Mononuclear cell (primary cell): ENCODE measurements around the gene TYW3. TPM values are rescaled to one million over a fixed set of nuclear protein-coding genes. Genes with fewer than 3 reads are reported as not detected.
"Not testable (repeated sequence)": the region's sequence is repeated elsewhere in the genome, so short reads cannot be mapped to it uniquely, and the experiment has no call there.

Experiments used
- H3K27me3 ChIP-seq: 2 replicates; pipeline ENCODE4 v1.6.0; 2011; ENCODE audit warnings: low read length, control low read depth; ENCODE audit not compliant: insufficient read depth
- H3K4me1 ChIP-seq: 2 replicates; pipeline ENCODE4 v1.5.1; 2011; ENCODE audit warnings: mild to moderate bottlenecking, low read length, control low read depth; ENCODE audit not compliant: insufficient read depth
- H3K4me3 ChIP-seq: 2 replicates; pipeline ENCODE4 v1.5.1; 2011; ENCODE audit warnings: mild to moderate bottlenecking, low read length, moderate library complexity
- H3K9me3 ChIP-seq: 2 replicates; pipeline ENCODE4 v1.5.1; 2011; ENCODE audit warnings: low read depth, mild to moderate bottlenecking, control low read depth, low read length
- total RNA-seq: library from RNA; depleted of rRNA; stranded (reverse); fragments of >200 nt; gene quantifications from one replicate; pipeline ENCODE4 v1.2.3, GENCODE V29; 2012

TYW3 gene
- total RNA-seq, 1 donor = 8.9 TPM

- Histone ChIP-seq H3K9me3 (no peaks in the 10 kb centered on the region), H3K27me3 (no peaks in the 10 kb centered on the region), H3K4me1 (no peaks in the 10 kb centered on the region), H3K4me3 (no peak overlapping the region)
These were observed 20.2 kb downstream of the TYW3 start for GRCh38 chr1:74753104-74753503.

DNA sequence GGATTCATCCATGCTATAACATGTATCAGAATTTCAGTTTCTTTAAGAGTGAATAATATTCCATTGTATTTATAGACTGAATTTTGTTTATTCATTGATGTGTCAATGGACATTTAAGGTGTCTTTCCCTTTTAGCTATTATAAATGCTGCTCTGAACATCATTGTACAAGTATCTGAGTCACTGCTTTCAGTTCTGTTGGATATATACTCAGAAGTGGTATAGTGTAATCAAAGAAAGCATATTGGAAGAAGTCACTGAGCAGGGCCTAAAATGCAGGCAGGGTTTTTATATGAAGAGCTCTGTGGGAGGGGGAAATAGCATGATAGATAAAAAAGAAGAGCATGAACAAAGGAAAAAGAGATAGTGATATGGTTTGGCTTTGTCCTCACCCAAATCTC lies 22.5 kb downstream of the TYW3 start:
- H3K4me1 ChIP-seq = no peaks in the 10 kb centered on the region
- H3K9me3 ChIP-seq = no peaks in the 10 kb centered on the region
- no peaks in the 10 kb centered on the region for H3K27me3 ChIP-seq
- no peak overlapping the region for H3K4me3 ChIP-seq

GRCh38 chr1:74756650-74757049 lies 23.7 kb downstream of the TYW3 start:
- not testable (repeated sequence) for H3K27me3 ChIP-seq, H3K9me3 ChIP-seq, H3K4me3 ChIP-seq, H3K4me1 ChIP-seq

GRCh38 chr1:74763807-74764206 lies 30.9 kb downstream of the TYW3 start:
- no peaks in the 10 kb centered on the region for H3K27me3 ChIP-seq
- H3K4me3 ChIP-seq = no peak overlapping the region
- no peaks in the 10 kb centered on the region for H3K4me1 ChIP-seq
- H3K9me3 ChIP-seq = no peaks in the 10 kb centered on the region

DNA sequence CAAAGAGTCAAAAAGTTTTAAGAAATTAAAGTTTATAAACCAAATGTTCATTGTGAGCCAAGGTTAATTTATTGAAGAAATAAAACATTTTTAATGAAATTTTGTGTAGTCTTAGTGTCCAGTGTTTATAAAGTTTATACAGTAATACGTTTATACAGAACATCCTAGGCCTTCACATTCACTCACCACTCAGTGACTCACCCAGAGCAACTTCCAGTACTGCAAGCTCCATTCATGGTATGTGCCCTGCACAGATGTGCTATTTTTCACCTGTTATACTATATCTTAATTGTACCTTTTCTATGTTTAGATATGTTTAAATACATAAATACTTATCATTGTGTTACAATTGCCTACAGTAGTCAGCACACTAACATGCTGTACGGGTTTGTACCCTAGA lies 33.6 kb downstream of the TYW3 start:
- no peaks in the 10 kb centered on the region for H3K27me3 ChIP-seq
- H3K4me3 ChIP-seq = no peak overlapping the region
- no peaks in the 10 kb centered on the region for H3K9me3 ChIP-seq
- H3K4me1 ChIP-seq = no peaks in the 10 kb centered on the region

DNA sequence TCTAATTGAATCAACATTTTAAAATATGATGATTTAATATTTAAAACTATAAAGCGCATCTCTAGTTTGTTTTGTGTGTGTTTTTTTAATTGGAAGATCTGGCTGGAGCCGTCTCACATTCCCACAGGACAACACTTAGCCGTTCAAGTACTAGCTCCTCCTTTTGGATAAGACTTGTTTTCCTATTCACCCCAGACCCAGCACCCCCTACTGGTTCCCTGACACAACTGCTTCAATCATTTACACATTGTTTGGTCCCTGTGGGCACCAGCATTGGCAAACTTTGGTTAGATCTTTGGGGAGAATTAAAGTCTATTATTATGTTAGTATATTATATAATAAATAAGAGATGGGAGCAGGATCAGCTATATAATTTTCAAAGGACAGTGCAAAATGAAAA lies 34.5 kb downstream of the TYW3 start:
- Histone ChIP-seq H3K9me3 (no peaks in the 10 kb centered on the region), H3K4me3 (no peak overlapping the region), H3K27me3 (no peaks in the 10 kb centered on the region), H3K4me1 (no peaks in the 10 kb centered on the region)

DNA sequence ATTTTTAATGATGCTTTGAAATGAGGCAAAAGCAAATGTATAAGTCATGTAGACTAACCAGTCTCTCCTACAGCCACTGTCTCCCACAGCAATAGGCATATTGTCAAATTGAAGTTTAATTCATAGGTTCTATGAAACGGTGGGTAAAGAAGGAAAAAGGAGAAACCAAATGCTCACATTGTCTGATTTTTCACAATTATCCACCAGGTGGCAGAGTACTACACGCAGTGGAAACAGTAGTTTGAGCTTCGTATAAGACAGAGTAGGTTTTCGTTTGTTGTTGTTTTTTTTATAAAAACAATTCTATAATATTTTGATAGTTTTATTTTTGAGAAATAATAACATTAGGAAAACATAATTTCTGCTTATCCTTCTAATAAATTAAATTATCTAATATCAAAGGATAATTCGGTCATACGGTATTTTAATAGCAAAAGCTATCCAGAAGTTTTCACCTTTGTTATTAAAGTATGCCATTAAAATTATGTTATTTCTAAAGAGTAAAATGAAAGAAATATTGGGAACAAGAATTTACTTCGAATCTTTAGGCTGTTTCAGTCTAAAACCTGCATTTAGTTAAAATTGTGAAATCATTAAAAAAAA lies 39.1 kb downstream of the TYW3 start:
- no peaks in the 10 kb centered on the region for H3K4me1 ChIP-seq
- H3K9me3 ChIP-seq = no peaks in the 10 kb centered on the region
- H3K4me3 ChIP-seq = no peak overlapping the region
- H3K27me3 ChIP-seq = peaks cover 18% of the 10 kb centered on the region

DNA sequence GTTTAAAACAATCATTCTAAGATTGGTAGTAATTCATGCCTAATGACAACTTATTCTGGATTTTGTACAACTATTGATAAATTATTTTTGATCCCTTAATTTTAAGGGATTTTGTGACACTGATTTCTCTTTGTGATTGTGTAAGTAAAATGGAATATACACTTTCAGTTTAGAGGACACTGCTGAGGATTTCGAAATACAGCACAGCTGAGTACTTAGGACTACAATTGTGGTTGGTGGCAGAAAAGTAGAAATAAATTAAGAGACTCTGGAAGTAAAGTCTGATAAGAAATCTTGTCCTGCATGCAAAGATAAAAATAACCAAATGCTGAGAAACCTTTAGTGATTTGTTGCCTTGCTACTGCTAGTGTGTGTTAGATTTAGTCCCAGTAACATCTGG lies 40.0 kb downstream of the TYW3 start:
- H3K9me3 ChIP-seq = no peaks in the 10 kb centered on the region
- peaks cover 18% of the 10 kb centered on the region for H3K27me3 ChIP-seq
- no peaks in the 10 kb centered on the region for H3K4me1 ChIP-seq
- no peak overlapping the region for H3K4me3 ChIP-seq

DNA sequence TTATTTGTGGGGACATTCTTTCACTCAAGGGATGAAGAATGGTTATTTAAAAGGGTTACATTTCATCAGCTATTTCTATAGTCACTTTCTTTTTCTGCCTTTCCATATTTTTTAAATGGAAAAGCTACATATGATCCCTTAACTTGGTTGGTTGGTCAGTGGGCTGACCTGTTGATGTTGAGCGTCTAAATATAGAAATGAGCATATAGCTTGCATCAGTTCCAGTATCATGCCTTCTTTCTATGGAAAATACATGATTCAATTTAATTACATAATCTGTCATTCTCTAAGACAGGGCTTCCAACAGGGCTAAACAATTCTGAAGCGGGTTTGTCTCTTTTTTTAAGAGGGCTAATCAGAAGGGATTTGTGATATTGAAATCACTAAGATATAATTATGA lies 40.6 kb downstream of the TYW3 start:
- Histone ChIP-seq H3K9me3 (no peaks in the 10 kb centered on the region), H3K4me1 (no peaks in the 10 kb centered on the region), H3K27me3 (peaks cover 18% of the 10 kb centered on the region), H3K4me3 (no peak overlapping the region)

DNA sequence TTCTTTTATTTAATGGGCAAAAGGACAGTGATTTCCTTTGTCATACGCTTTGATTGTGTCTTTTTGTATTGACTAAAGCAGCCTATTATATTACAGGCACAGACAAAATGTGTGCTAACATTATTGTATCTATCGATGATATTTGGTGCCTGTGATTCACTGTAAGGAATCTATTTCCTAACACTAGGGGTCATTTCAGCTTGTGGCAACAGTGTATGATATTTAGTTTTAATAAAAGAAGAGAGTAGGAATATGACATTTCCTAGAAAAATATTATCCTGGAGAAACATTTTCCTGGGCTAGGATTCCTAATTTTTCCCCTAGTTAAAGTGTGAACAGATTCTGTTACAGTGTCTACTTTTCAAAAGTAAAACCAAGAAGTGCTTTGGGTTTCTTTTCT lies 42.8 kb downstream of the TYW3 start:
- H3K27me3 ChIP-seq = peaks cover 18% of the 10 kb centered on the region
- no peak overlapping the region for H3K4me3 ChIP-seq
- H3K9me3 ChIP-seq = no peaks in the 10 kb centered on the region
- no peaks in the 10 kb centered on the region for H3K4me1 ChIP-seq

DNA sequence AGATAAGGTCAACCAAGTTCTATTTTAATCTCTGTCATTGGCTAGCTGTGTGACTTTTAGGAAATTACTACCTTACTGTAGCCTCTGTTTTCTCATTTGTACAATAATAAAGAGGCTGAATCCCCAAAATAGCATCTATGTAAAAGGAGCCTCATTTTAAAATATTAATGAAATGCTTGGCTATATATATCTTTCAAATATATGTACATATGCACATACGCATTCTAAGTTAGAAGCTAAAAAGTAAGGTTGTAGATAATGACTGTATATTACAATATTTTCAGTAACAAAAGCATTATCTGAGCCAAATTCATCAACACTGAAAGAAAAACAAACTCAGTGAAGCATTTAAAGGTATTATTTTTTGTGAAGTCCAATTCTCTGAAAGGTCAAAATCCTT lies 44.6 kb downstream of the TYW3 start:
- Histone ChIP-seq H3K4me3 (no peak overlapping the region), H3K4me1 (no peaks in the 10 kb centered on the region), H3K27me3 (peaks cover 18% of the 10 kb centered on the region), H3K9me3 (no peaks in the 10 kb centered on the region)

DNA sequence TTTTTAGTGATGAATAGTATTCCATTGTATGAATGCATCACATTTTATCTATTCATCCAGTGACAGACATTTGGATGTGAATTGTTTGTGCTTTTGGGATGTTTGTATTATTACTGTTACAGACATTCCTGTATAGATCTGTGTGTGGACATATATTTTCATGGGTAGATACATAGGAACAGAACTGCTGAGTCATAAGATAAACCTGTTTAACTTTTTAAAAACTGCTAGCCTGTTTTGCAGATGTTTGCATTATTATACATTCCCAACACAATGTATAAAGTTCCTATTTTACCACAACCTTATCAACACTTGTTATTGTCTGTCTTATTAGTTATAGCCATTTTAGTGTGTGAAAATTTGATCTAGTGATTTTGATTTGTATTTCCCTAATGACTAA lies 46.8 kb downstream of the TYW3 start:
- no peak overlapping the region for H3K4me3 ChIP-seq
- H3K4me1 ChIP-seq = no peaks in the 10 kb centered on the region
- H3K27me3 ChIP-seq = peaks cover 11% of the 10 kb centered on the region
- no peaks in the 10 kb centered on the region for H3K9me3 ChIP-seq

DNA sequence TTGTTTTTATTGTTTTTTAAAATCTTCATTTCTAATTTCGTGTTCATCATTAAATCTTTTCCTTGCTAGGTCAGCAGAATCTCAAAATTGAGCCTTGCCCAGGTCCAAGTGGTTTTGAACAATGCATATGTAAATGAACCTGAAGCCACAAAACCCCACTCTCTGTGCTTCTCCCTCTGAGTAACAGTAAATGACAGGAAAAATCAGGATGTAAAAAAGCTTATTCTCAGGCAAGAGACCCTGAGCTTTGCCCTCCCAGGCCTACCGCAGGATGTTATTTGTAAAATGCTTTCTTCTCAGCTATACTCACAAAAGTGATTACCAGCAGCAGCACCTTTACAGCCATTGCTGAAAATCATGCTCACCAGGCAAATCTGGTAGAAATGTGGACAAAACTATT lies 47.6 kb downstream of the TYW3 start:
- Histone ChIP-seq H3K9me3 (no peaks in the 10 kb centered on the region), H3K4me3 (no peak overlapping the region), H3K27me3 (peaks cover 9% of the 10 kb centered on the region), H3K4me1 (no peaks in the 10 kb centered on the region)

DNA sequence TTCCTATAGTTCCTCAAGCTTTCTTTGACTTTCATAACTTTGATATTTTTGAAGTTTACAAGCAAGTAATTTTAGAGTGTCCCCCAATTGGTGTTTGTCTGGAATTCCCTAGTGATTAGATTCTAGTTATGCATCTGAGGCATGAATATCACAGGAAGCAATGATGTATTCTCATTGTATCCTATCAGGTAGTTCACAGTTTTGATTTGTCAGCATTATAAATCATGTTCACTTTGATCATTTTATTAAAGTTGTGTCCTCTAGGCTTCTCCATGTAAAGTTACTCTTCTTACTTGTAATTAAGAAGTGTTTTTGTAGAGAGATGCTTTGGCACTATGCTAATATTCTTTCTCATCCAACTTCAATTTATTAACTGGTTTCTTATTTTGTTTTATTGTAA lies 53.0 kb downstream of the TYW3 start:
- H3K4me1 ChIP-seq = no peaks in the 10 kb centered on the region
- no peaks in the 10 kb centered on the region for H3K9me3 ChIP-seq
- no peak overlapping the region for H3K4me3 ChIP-seq
- H3K27me3 ChIP-seq = no peaks in the 10 kb centered on the region

DNA sequence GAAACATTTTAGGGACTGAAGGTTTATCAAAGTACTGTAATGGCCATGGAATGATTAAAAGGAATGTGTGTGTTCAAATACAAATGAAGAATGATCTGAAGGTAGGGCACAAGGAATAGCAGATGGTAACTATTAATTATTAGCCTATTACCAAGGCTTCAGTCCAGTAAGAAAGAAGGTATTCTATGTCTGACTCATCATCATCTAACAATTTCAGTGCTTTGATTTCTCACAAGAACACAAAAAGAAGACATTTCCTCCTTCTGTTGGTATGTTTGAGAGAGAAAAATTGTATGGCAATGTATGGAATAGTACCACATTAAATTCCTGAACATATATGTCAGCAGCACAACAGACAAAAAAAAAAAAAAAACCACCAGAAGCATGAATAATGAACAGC lies 57.5 kb downstream of the TYW3 start:
- H3K4me1 ChIP-seq = no peaks in the 10 kb centered on the region
- H3K4me3 ChIP-seq = no peak overlapping the region
- no peaks in the 10 kb centered on the region for H3K27me3 ChIP-seq
- H3K9me3 ChIP-seq = no peaks in the 10 kb centered on the region

GRCh38 chr1:74791491-74791890 lies 58.5 kb downstream of the TYW3 start:
- H3K27me3 ChIP-seq = no peaks in the 10 kb centered on the region
- H3K4me3 ChIP-seq = no peak overlapping the region
- H3K9me3 ChIP-seq = no peaks in the 10 kb centered on the region
- H3K4me1 ChIP-seq = no peaks in the 10 kb centered on the region
